ENCODE data around the gene VAC14.
A peak's percentile ranks its signal among the peaks of the same experiment; 100 is the strongest.

Gene VAC14

GRCh38 chr16:70746040-70746707 lies 54.8 kb downstream of the VAC14 start:
- TF ChIP-seq TCF12 (IDR thresholded peaks at IDR 0.05; ENCODE audit: low read depth) (no peak), NFIC (IDR thresholded peaks at IDR 0.05) (peak; percentile 22; the same call in 1 of the 2 replicates), MAX (IDR thresholded peaks at IDR 0.05) (peak; percentile 39), EGR1 (IDR thresholded peaks at IDR 0.05) (peak; percentile 61), FOXM1 (IDR thresholded peaks at IDR 0.05; ENCODE audit: borderline replicate concordance, low read depth) (no peak)
- TF ChIP-seq, protein P1, sequence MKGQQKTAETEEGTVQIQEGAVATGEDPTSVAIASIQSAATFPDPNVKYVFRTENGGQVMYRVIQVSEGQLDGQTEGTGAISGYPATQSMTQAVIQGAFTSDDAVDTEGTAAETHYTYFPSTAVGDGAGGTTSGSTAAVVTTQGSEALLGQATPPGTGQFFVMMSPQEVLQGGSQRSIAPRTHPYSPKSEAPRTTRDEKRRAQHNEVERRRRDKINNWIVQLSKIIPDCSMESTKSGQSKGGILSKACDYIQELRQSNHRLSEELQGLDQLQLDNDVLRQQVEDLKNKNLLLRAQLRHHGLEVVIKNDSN (IDR thresholded peaks at IDR 0.05), result peak; percentile 81

GRCh38 chr16:70745536-70746025 lies 55.4 kb downstream of the VAC14 start:
- TF ChIP-seq, protein P1 (IDR thresholded peaks at IDR 0.05), result no peak
- TF ChIP-seq NFIC (IDR thresholded peaks at IDR 0.05) (no peak), TCF12 (IDR thresholded peaks at IDR 0.05; ENCODE audit: low read depth) (no peak), YY1 (IDR thresholded peaks at IDR 0.05; ENCODE audit: low read depth) (no peak), TEAD4 (IDR thresholded peaks at IDR 0.05) (no peak), MAX (IDR thresholded peaks at IDR 0.05) (no peak), ZBTB7A (IDR thresholded peaks at IDR 0.05; ENCODE audit: low read depth) (no peak), REST (IDR thresholded peaks at IDR 0.05; ENCODE audit: low read depth) (no peak), CREB1 (IDR thresholded peaks at IDR 0.05; ENCODE audit: low read depth) (no peak), EP300 (IDR thresholded peaks at IDR 0.05; ENCODE audit: borderline replicate concordance) (no peak), FOXM1 (IDR thresholded peaks at IDR 0.05; ENCODE audit: borderline replicate concordance, low read depth) (no peak), CEBPB (IDR thresholded peaks at IDR 0.05) (no peak), TAF1 (IDR thresholded peaks at IDR 0.05; ENCODE audit: low read depth) (no peak), RAD21 (IDR thresholded peaks at IDR 0.05; ENCODE audit: low read depth) (no peak), EGR1 (IDR thresholded peaks at IDR 0.05) (no peak)

- TF ChIP-seq YY1 (IDR thresholded peaks at IDR 0.05; ENCODE audit: low read depth) (no peak), MAX (IDR thresholded peaks at IDR 0.05) (no peak), CEBPB (IDR thresholded peaks at IDR 0.05) (no peak), ZBTB7A (IDR thresholded peaks at IDR 0.05; ENCODE audit: low read depth) (no peak), EP300 (IDR thresholded peaks at IDR 0.05; ENCODE audit: borderline replicate concordance) (no peak)
Observed at GRCh38 chr16:70744366-70744765, 56.6 kb downstream of the VAC14 start.

DNA sequence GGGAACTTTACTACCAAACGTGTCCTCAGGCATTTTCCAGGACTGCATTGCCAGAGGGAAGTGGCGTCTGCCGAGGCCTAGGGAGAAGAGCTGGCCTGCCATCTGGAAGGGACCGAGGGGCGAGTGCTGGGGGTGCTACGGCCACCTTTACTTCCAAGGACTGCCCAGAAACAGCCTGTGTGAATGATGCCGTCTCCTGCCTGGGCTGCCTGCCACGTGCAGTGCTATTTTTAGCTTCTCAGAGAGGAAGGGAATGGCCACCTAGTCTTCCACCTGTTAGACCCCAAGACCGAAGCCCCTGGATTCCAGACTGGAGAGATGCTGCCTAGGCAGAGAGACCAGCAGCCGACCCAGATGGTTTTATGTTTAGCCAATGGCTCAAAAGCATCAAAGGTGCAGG lies 57.2 kb downstream of the VAC14 start:
- TF ChIP-seq CEBPB (IDR thresholded peaks at IDR 0.05) (no peak), CREB1 (IDR thresholded peaks at IDR 0.05; ENCODE audit: low read depth) (no peak), FOXM1 (IDR thresholded peaks at IDR 0.05; ENCODE audit: borderline replicate concordance, low read depth) (no peak), TCF12 (IDR thresholded peaks at IDR 0.05; ENCODE audit: low read depth) (no peak), RAD21 (IDR thresholded peaks at IDR 0.05; ENCODE audit: low read depth) (no peak), TAF1 (IDR thresholded peaks at IDR 0.05; ENCODE audit: low read depth) (no peak)

GRCh38 chr16:70741783-70742125 lies 59.2 kb downstream of the VAC14 start:
- no peak for TF ChIP-seq CREB1 (IDR thresholded peaks at IDR 0.05; ENCODE audit: low read depth)
- TF ChIP-seq MAX (IDR thresholded peaks at IDR 0.05), result no peak
- TF ChIP-seq TCF12 (IDR thresholded peaks at IDR 0.05; ENCODE audit: low read depth), result no peak
- no peak for TF ChIP-seq TEAD4 (IDR thresholded peaks at IDR 0.05)
- no peak for TF ChIP-seq YY1 (IDR thresholded peaks at IDR 0.05; ENCODE audit: low read depth)
- TF ChIP-seq EP300 (IDR thresholded peaks at IDR 0.05; ENCODE audit: borderline replicate concordance), result no peak
- TF ChIP-seq FOXM1 (IDR thresholded peaks at IDR 0.05; ENCODE audit: borderline replicate concordance, low read depth), result no peak
- no peak for TF ChIP-seq CEBPB (IDR thresholded peaks at IDR 0.05)
- TF ChIP-seq RAD21 (IDR thresholded peaks at IDR 0.05; ENCODE audit: low read depth), result no peak

DNA sequence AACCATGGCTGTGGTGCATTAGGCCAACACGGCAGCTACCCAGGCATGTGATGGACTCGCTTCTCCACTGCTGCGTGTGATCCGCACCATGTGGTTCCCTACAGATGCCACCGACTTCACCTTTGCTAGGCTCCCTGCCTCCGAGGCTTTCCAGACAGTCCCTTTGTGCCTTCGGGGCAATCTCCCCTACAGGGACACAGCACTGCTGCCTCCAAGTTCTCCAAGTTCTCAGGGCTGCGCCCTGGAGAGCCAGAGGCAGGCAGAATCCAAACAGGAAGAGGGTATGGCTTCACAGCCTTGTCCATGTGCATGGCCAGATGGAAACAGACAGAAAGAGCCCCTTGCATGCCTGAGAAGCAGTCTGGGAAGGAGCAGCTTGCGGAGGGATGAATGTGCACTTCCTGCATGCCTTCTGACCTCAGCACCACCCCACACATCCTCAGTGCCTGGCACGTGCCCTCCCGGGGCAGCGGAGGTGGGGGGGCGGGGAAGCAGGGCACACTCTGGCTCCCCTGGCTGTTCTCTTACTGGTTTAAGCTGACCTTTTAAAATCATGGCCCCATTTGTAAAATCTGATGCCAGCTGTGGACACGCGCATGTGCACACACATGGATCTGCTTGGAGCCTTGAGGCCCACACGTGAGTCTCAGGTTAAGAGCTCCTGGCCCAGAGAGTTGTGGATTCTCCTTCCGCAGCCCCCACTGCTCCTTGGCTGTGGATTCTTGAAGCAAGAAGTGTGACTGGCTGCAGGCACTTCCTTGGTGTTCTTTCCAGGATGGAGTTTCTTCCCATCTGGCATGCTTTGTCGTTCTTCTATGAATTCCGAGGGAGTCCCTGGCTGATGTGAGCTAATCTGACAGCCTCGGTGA lies 59.8 kb downstream of the VAC14 start:
- TF ChIP-seq REST (IDR thresholded peaks at IDR 0.05; ENCODE audit: low read depth) (no peak), YY1 (IDR thresholded peaks at IDR 0.05; ENCODE audit: low read depth) (no peak), TEAD4 (IDR thresholded peaks at IDR 0.05) (no peak), TCF12 (IDR thresholded peaks at IDR 0.05; ENCODE audit: low read depth) (no peak)
